ENCODE data around the gene ACTN2.
A peak's percentile ranks its signal among the peaks of the same experiment; 100 is the strongest.

DNA sequence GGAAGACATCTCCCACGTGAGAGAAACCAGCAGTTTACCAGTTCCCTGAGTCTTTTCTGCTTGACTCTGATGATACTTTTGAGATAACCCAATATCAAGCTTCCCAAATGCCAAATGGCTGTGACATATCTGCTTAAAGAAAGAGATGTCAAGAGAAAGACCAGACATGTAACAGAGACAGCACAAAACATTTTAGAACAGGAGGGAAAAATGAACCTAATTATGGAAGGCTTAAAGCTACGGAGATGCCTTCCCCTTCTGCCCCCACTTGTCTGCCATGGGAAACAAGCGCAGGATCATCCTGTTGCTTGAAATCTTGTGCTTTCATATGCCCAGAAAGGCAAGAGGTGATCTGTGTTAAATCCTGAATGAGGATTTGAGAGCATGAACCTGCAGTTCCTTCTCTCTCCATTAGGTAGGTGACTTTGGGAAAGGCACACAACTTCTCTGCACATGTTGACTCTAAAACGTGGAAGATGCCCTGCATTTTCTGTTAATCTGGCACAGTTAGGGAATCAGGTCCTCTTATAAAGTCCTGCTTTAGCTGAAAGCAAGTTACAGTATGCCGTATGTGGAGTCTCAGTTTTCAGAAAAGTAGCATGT lies 62.1 kb downstream of the ACTN2 start:
- TF ChIP-seq POLR2A (IDR thresholded peaks at IDR 0.05) (no peak), CTCF (IDR thresholded peaks at IDR 0.05) (peak in 1 of 7 experiments; percentile 15), POLR2AphosphoS5 (IDR thresholded peaks at IDR 0.05) (no peak)
